Nephron (organoid): Measurements from ENCODE around the gene JMJD1C.

Experiments used
- H3K27ac Mint-ChIP-seq, 3 experiments: 2 replicates each; pipeline ENCODE4 v1.8.0; 2020; ENCODE audit warnings: mixed read lengths in 3 of 3, mild to moderate bottlenecking in 2 of 3, moderate library complexity in 1 of 3
- H3K27me3 Mint-ChIP-seq: 2 replicates; pipeline ENCODE4 v1.8.0; 2021; ENCODE audit warnings: low read depth, mild to moderate bottlenecking, moderate library complexity, mixed read lengths
- H3K36me3 Mint-ChIP-seq: 2 replicates; pipeline ENCODE4 v1.8.0; 2020; ENCODE audit warnings: low read depth, mixed read lengths
- H3K4me1 Mint-ChIP-seq: 2 replicates; pipeline ENCODE4 v1.8.0; 2020; ENCODE audit warnings: mixed read lengths
- H3K4me3 Mint-ChIP-seq, 3 experiments: 2 replicates each; pipeline ENCODE4 v1.8.0; 2020; ENCODE audit warnings: mild to moderate bottlenecking in 3 of 3, mixed read lengths in 3 of 3, moderate library complexity in 2 of 3
- H3K9me3 Mint-ChIP-seq: 2 replicates; pipeline ENCODE4 v1.8.0; 2020; ENCODE audit warnings: mixed read lengths
- CTCF ChIP-seq, 3 experiments: fragments of 200-600 bp; sonication (generic); IDR thresholded peaks; one replicate each; pipeline ENCODE4 v1.5.0; 2021; ENCODE audit warnings: antibody characterized with exemption in 3 of 3; ENCODE audit not compliant: unreplicated experiment in 3 of 3

The JMJD1C gene

DNA sequence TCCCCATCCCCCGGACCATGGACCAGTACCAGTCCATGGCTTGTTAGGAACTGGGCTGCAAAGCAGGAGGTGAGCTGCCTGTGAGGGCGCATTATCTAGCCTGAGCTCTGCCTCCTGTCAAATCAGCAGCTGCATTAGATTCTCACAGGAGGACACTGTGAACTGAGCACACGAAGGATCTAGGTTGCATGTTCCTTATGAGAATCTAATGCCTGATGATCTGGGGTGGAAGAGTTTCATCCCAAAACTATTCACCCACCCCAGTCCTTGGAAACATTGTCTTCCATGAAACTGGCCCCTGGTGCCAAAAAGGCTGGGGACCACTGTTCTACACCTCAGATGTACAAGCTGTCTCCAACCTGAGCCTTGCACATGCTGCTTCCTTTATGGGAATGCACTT lies 24.1 kb upstream of the JMJD1C start:
- peaks cover 22% of the 10 kb centered on the region for H3K36me3 Mint-ChIP-seq
- H3K4me1 Mint-ChIP-seq = peaks cover 12% of the 10 kb centered on the region
- no peaks in the 10 kb centered on the region for H3K9me3 Mint-ChIP-seq
- no peaks in the 10 kb centered on the region for H3K27me3 Mint-ChIP-seq
- no peak for TF ChIP-seq CTCF (IDR thresholded peaks at IDR 0.05; ENCODE audit: unreplicated experiment in 3 of 3)
- no peak overlapping the region for H3K4me3 Mint-ChIP-seq
- no peak overlapping the region for H3K27ac Mint-ChIP-seq

DNA sequence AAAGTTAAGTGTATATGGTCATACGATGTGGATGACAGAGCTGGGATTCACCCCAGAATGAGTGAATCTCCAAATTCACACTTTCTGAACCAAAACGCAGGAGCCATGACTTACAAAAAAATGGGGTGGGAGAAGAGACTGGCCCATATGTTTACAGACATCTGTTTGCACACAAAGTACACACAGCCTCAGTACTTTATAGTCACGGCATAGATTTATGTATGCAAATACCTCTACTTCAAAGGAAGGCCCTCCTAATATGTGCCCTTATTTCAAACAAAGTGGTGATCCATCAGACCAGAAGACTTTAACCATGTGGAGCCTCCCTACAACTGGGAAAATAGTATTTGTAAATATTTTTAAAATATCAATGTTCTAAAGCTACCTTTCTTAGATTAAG lies 22.2 kb upstream of the JMJD1C start:
- Mint-ChIP-seq H3K4me1 (peaks cover 11% of the 10 kb centered on the region), H3K36me3 (peaks cover 17% of the 10 kb centered on the region), H3K27me3 (no peaks in the 10 kb centered on the region), H3K4me3 (no peak overlapping the region), H3K27ac (no peak overlapping the region), H3K9me3 (no peaks in the 10 kb centered on the region)
- TF ChIP-seq CTCF (IDR thresholded peaks at IDR 0.05; ENCODE audit: unreplicated experiment in 3 of 3) = no peak

GRCh38 chr10:63483983-63484382 lies 18.2 kb upstream of the JMJD1C start:
- Mint-ChIP-seq H3K9me3 (no peaks in the 10 kb centered on the region), H3K36me3 (no peaks in the 10 kb centered on the region), H3K27ac (no peak overlapping the region), H3K27me3 (no peaks in the 10 kb centered on the region), H3K4me3 (no peak overlapping the region), H3K4me1 (peaks cover 5% of the 10 kb centered on the region)
- TF ChIP-seq CTCF (IDR thresholded peaks at IDR 0.05; ENCODE audit: unreplicated experiment in 3 of 3) = no peak

GRCh38 chr10:63481815-63482421 lies 16.1 kb upstream of the JMJD1C start:
- H3K4me3 Mint-ChIP-seq = no peak overlapping the region
- no peaks in the 10 kb centered on the region for H3K9me3 Mint-ChIP-seq
- no peak for TF ChIP-seq CTCF (IDR thresholded peaks at IDR 0.05; ENCODE audit: unreplicated experiment in 3 of 3)
- peaks cover 5% of the 10 kb centered on the region for H3K4me1 Mint-ChIP-seq
- peak overlapping the region in 1 of 3 experiments; percentile 23 for H3K27ac Mint-ChIP-seq
- H3K36me3 Mint-ChIP-seq = peaks cover 7% of the 10 kb centered on the region
- H3K27me3 Mint-ChIP-seq = no peaks in the 10 kb centered on the region

DNA sequence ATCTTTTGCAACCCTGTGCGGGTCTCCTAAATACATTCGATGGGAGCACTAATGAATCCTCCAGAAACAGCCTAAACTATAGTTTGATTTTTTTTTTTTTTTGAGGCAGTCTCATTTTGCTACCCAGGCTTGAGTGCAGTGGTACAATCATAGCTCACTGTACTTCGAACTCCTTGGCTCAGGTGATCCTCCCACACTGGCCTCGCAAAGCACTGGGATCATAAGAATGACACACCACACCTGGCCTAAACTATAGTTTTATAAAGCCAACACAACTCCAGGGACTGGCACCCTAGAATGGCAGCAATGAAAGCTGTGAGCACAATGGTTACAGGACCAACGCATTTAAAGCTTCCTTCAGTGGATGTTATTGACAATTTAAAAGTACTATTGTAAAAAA lies 14.5 kb upstream of the JMJD1C start:
- no peak overlapping the region for H3K4me3 Mint-ChIP-seq
- peaks cover 5% of the 10 kb centered on the region for H3K4me1 Mint-ChIP-seq
- H3K27me3 Mint-ChIP-seq = no peaks in the 10 kb centered on the region
- TF ChIP-seq CTCF (IDR thresholded peaks at IDR 0.05; ENCODE audit: unreplicated experiment in 3 of 3) = no peak
- H3K36me3 Mint-ChIP-seq = peaks cover 12% of the 10 kb centered on the region
- peaks cover 4% of the 10 kb centered on the region for H3K9me3 Mint-ChIP-seq
- H3K27ac Mint-ChIP-seq = no peak overlapping the region

DNA sequence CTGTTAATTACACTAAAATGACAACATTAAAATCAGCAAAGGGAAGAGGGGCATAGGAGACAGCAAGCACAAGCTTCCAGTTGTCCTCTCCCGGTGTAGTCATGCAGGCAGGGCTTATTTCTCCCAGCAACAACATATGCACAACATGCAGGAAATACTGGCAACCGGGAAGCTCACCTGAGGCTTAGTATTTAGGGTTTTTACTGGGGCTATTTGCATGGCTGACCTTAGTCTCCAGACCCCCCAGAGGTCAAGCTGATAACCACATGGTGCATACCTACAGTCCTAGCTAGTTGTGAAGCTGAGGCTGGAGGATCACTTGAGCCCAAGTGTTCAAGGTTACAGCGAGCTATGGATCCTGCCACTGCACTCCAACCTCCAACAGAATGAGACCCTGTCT lies 12.8 kb upstream of the JMJD1C start:
- Mint-ChIP-seq H3K36me3 (peaks cover 19% of the 10 kb centered on the region), H3K4me1 (peaks cover 5% of the 10 kb centered on the region), H3K4me3 (no peak overlapping the region), H3K9me3 (peaks cover 7% of the 10 kb centered on the region), H3K27ac (no peak overlapping the region), H3K27me3 (no peaks in the 10 kb centered on the region)
- TF ChIP-seq CTCF (IDR thresholded peaks at IDR 0.05; ENCODE audit: unreplicated experiment in 3 of 3) = no peak
